GM23338 (cell line): Measurements from ENCODE around the gene NME5. TPM values are rescaled to one million over a fixed set of nuclear protein-coding genes. Genes with fewer than 3 reads are reported as not detected.

Experiments
- ATAC-seq: fragments of 200-7000 bp; cut with Tn5 transposase; 3 replicates; pipeline ENCODE4 v1.9.1; 2020
- DNase-seq: peaks from one replicate; pipeline ENCODE4 v3.0.0-alpha.2; 2015; ENCODE audit warnings: low spot score
- H2AFZ ChIP-seq: fragments of 200-600 bp; sonication (generic); 2 replicates; pipeline ENCODE4 v1.8.0; 2016; ENCODE audit warnings: antibody characterized with exemption, mild to moderate bottlenecking, moderate library complexity
- H3F3A ChIP-seq: fragments of 200-600 bp; sonication (generic); replicated peaks from 2 replicates; pipeline ENCODE4 v1.8.0; 2017; ENCODE audit warnings: antibody characterized with exemption, mixed run types, low read depth
- H3K27ac ChIP-seq: fragments of 200-600 bp; sonication (generic); 2 replicates; pipeline ENCODE4 v1.6.1; 2016; ENCODE audit warnings: low read depth
- H3K27me3 ChIP-seq: fragments of 200-600 bp; sonication (generic); 2 replicates; pipeline ENCODE4 v1.8.0; 2016; ENCODE audit warnings: mild to moderate bottlenecking, mixed run types, moderate library complexity; ENCODE audit not compliant: insufficient read depth
- H3K36me3 ChIP-seq: fragments of 200-600 bp; sonication (generic); 2 replicates; pipeline ENCODE4 v1.8.0; 2016; ENCODE audit warnings: mild to moderate bottlenecking; ENCODE audit not compliant: insufficient read depth
- H3K4me1 ChIP-seq: fragments of 200-600 bp; sonication (generic); 2 replicates; pipeline ENCODE4 v1.8.0; 2016; ENCODE audit warnings: mild to moderate bottlenecking, moderate library complexity; ENCODE audit not compliant: insufficient read depth
- H3K4me2 ChIP-seq: fragments of 200-600 bp; sonication (generic); 2 replicates; pipeline ENCODE4 v1.7.1; 2017; ENCODE audit warnings: mixed run types
- H3K4me3 ChIP-seq: fragments of 200-600 bp; sonication (generic); 2 replicates; pipeline ENCODE4 v1.6.1; 2016; ENCODE audit warnings: mixed run types
- H3K79me2 ChIP-seq: fragments of 200-600 bp; sonication (generic); replicated peaks from 2 replicates; pipeline ENCODE4 v1.8.0; 2017; ENCODE audit warnings: mild to moderate bottlenecking; ENCODE audit not compliant: insufficient read depth
- H3K9me2 ChIP-seq: fragments of 200-600 bp; sonication (generic); 2 replicates; pipeline ENCODE4 v1.8.0; 2017; ENCODE audit not compliant: insufficient read depth
- H4K20me1 ChIP-seq: fragments of 200-600 bp; sonication (generic); replicated peaks from 2 replicates; pipeline ENCODE4 v1.8.0; 2017; ENCODE audit warnings: mild to moderate bottlenecking; ENCODE audit not compliant: insufficient read depth
- H3K27ac Mint-ChIP-seq: 2 replicates; pipeline ENCODE4 v1.8.0; 2020; ENCODE audit warnings: inconsistent platforms, mild to moderate bottlenecking, moderate library complexity, mixed read lengths
- H3K27me3 Mint-ChIP-seq: 3 replicates; pipeline ENCODE4 v1.8.0; 2022; ENCODE audit warnings: low read depth, mild to moderate bottlenecking, moderate library complexity, mixed read lengths, inconsistent platforms; ENCODE audit not compliant: insufficient read depth, poor library complexity
- H3K36me3 Mint-ChIP-seq: 3 replicates; pipeline ENCODE4 v1.8.0; 2021; ENCODE audit warnings: low read depth, mild to moderate bottlenecking, inconsistent platforms, moderate library complexity, mixed read lengths
- H3K4me1 Mint-ChIP-seq: 3 replicates; pipeline ENCODE4 v1.8.0; 2020; ENCODE audit warnings: mild to moderate bottlenecking, inconsistent platforms, mixed read lengths
- H3K4me3 Mint-ChIP-seq: 3 replicates; pipeline ENCODE4 v1.8.0; 2021; ENCODE audit warnings: moderate library complexity, mild to moderate bottlenecking, inconsistent platforms, mixed read lengths
- H3K9me3 Mint-ChIP-seq: 3 replicates; pipeline ENCODE4 v1.8.0; 2020; ENCODE audit warnings: moderate library complexity, mild to moderate bottlenecking, inconsistent platforms, mixed read lengths
- CREB1 ChIP-seq: fragments of 250-450 bp; sonication (Bioruptor Pico); IDR thresholded peaks from 2 replicates; pipeline ENCODE4 v1.5.0; 2020; ENCODE audit warnings: low read depth, mild to moderate bottlenecking, moderate library complexity
- CTCF ChIP-seq, 2 experiments: fragments of 200-600 bp in 1 of 2; sonication (generic) in 1 of 2; conservative IDR thresholded peaks; 2 replicates each; pipeline versions ENCODE4 v1.5.1 to v1.6.1; 2016 to 2017; ENCODE audit warnings: antibody characterized with exemption in 2 of 2, low read depth in 2 of 2, mild to moderate bottlenecking in 2 of 2, moderate library complexity in 1 of 2
- ETS1 ChIP-seq: IDR thresholded peaks from 2 replicates; pipeline ENCODE4 v1.6.1; 2016; ENCODE audit warnings: antibody characterized with exemption
- EZH2 ChIP-seq: fragments of 200-600 bp; sonication (generic); IDR thresholded peaks from one replicate; pipeline ENCODE4 v1.8.0; 2017; ENCODE audit warnings: antibody characterized with exemption, mild to moderate bottlenecking, low read depth; ENCODE audit not compliant: unreplicated experiment
- EZH2phosphoT487 ChIP-seq: fragments of 200-600 bp; sonication (generic); IDR thresholded peaks from one replicate; pipeline ENCODE4 v1.8.1; 2018; ENCODE audit warnings: antibody characterized with exemption; ENCODE audit not compliant: unreplicated experiment
- JUNB ChIP-seq: IDR thresholded peaks from one replicate; pipeline ENCODE4 v1.6.1; 2016; ENCODE audit warnings: antibody characterized with exemption; ENCODE audit not compliant: unreplicated experiment
- NANOG ChIP-seq: IDR thresholded peaks from 2 replicates; pipeline ENCODE4 v1.6.1; 2016; ENCODE audit warnings: antibody characterized with exemption, borderline replicate concordance
- POLR2AphosphoS5 ChIP-seq: IDR thresholded peaks from 2 replicates; pipeline ENCODE4 v1.6.1; 2016; ENCODE audit warnings: antibody characterized with exemption, low read depth
- REST ChIP-seq: IDR thresholded peaks from one replicate; pipeline ENCODE4 v1.6.1; 2018; ENCODE audit warnings: antibody characterized with exemption; ENCODE audit not compliant: unreplicated experiment
- STAT1 ChIP-seq: IDR thresholded peaks from one replicate; pipeline ENCODE4 v1.6.1; 2016; ENCODE audit warnings: antibody characterized with exemption; ENCODE audit not compliant: unreplicated experiment
- ZNF114 ChIP-seq: fragments of 250-450 bp; sonication (Bioruptor Pico); IDR thresholded peaks from 2 replicates; pipeline ENCODE4 v1.5.0; 2020; ENCODE audit warnings: mild to moderate bottlenecking, moderate library complexity
- ZNF331 ChIP-seq: fragments of 250-450 bp; sonication (Bioruptor Pico); IDR thresholded peaks from 2 replicates; pipeline ENCODE4 v1.5.0; 2020; ENCODE audit warnings: low read depth, mild to moderate bottlenecking, moderate library complexity
- ZNF462 ChIP-seq: fragments of 250-450 bp; sonication (Bioruptor Pico); IDR thresholded peaks from 2 replicates; pipeline ENCODE4 v1.5.0; 2020; ENCODE audit warnings: mild to moderate bottlenecking, moderate library complexity
- polyA plus RNA-seq: library from polyadenylated mRNA; unstranded; fragments of >200 nt; fragmentation: Nextera tagmentation; extraction: Ambion mirVana; gene quantifications from 2 replicates; pipeline ENCODE4 v1.2.1, GENCODE V29; 2016
- total RNA-seq: library from RNA; depleted of rRNA; stranded (reverse); fragments of >200 nt; shearing (Covaris generic); gene quantifications from 2 replicates; pipeline ENCODE4 v1.2.3, GENCODE V29; 2014

NME5 gene
- total and polyA plus RNA-seq, 2 experiments from 2014 or later = 0.45 TPM; not detected in 1

GRCh38 chr5:138180841-138181240 lies 41.6 kb upstream of the NME5 start:
- no peaks in the 10 kb centered on the region for H3K27me3 ChIP-seq
- H2AFZ ChIP-seq = no peak overlapping the region
- H3K4me2 ChIP-seq = no peak overlapping the region; the same call in 1 of the 2 replicates
- H3K27ac ChIP-seq = no peak overlapping the region
- no peak overlapping the region; the same call in 1 of the 2 replicates for H3K4me3 ChIP-seq
- no peak overlapping the region for H3K27ac Mint-ChIP-seq
- no peaks in the 10 kb centered on the region; the same call in none of the 2 replicates for H4K20me1 ChIP-seq
- H3K79me2 ChIP-seq = peaks cover 43% of the 10 kb centered on the region
- no peaks in the 10 kb centered on the region for H3K9me2 ChIP-seq
- H3F3A ChIP-seq = 0 out of 2 replicates have a peak, but pooled peaks cover 10% of the 10 kb centered on the region
- no peak for DNase-seq
- H3K9me3 Mint-ChIP-seq = no peaks in the 10 kb centered on the region
- peaks cover 2% of the 10 kb centered on the region; the same call in 2 of the 3 replicates for H3K4me1 Mint-ChIP-seq
- no peak for TF ChIP-seq ETS1
- TF ChIP-seq CTCF (conservative IDR thresholded peaks at IDR 0.05; ENCODE audit: low read depth in 2 of 2) = no peak
- TF ChIP-seq EZH2 = no peak
- TF ChIP-seq JUNB = no peak
- TF ChIP-seq CREB1 (CRISPR knock-in tag) = no peak
- TF ChIP-seq NANOG = no peak
- no peak for TF ChIP-seq POLR2AphosphoS5
- no peak for TF ChIP-seq REST
- TF ChIP-seq STAT1 = no peak
- TF ChIP-seq EZH2phosphoT487 = no peak
- no peak for TF ChIP-seq ZNF462
- TF ChIP-seq ZNF331 = no peak
- TF ChIP-seq ZNF114 = no peak
- peaks cover 55% of the 10 kb centered on the region for H3K36me3 ChIP-seq
- H3K4me1 ChIP-seq = peaks cover 12% of the 10 kb centered on the region
- H3K36me3 Mint-ChIP-seq = peaks cover 65% of the 10 kb centered on the region
- no peak for ATAC-seq
- H3K27me3 Mint-ChIP-seq = peaks cover 6% of the 10 kb centered on the region
- peak overlapping the region; percentile 13; the same call in 1 of the 3 replicates for H3K4me3 Mint-ChIP-seq
